NCI-H345 (cell line): ENCODE results near the gene ADPRH.

Experiments
- DNase-seq: peaks from one replicate; lab custom pipeline; 2025; lab: John Stamatoyannopoulos, UW

ADPRH gene

DNA sequence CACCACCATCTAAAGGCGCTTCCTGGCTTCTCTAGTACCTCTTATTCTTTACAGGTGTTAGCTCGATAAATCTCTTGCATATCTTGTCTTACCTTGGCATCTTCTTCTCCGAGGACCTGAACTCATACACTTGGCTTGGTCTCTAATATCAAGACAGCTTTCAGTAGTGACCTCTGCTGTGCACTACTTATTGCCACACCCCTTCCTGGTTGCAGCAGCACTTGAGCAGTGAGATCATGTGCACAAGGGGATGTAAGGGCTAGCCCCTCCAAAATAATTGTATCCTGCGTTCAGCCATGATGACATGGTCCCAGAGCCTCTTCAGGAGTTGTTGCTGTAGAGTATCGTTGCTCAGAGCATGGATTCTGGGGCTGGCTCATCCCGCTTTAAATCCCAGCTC, 17.1 kb downstream of the ADPRH start:
- DNase-seq = no peak

DNA sequence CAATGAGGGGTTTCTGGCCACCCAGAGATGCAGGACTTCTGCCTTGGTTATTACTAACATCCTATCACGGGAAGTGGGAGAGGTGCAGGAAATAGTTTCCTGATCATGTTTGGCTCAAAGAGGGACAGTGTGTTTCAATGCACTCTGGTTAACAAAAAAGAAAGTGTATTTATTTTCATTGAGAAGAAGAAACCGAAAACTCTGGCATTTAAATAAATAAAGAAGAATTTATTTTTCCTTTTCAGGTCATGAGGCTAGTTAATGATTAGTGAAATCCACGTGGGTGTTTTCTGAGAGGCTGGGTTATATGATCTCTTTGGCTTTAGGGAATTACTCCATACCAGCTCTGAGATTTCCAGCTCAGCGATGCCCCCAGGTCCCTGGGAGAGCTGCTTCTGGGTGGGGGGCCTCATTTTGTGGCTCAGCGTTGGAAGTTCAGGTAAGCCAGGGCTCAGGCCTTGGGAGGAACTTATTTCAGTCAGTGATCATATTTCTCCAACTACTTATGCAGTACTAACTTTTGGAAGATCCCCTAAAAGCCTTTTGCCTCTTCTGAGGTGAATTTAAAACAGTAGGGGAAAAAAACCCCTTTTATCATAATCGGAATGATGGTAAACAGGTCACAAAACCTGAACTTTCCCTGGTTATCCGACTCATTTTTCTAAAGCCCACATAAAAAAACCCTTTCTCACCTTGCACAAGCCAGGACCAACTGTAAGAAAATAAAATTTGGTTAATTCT, 18.4 kb downstream of the ADPRH start, which contains the start of gene PLA1A:
PLA1A (plus strand) TSS at position 338 of the 741 bp plus-strand sequence; CDS start at position 367, 29 bp downstream.
- no peak for DNase-seq

DNA sequence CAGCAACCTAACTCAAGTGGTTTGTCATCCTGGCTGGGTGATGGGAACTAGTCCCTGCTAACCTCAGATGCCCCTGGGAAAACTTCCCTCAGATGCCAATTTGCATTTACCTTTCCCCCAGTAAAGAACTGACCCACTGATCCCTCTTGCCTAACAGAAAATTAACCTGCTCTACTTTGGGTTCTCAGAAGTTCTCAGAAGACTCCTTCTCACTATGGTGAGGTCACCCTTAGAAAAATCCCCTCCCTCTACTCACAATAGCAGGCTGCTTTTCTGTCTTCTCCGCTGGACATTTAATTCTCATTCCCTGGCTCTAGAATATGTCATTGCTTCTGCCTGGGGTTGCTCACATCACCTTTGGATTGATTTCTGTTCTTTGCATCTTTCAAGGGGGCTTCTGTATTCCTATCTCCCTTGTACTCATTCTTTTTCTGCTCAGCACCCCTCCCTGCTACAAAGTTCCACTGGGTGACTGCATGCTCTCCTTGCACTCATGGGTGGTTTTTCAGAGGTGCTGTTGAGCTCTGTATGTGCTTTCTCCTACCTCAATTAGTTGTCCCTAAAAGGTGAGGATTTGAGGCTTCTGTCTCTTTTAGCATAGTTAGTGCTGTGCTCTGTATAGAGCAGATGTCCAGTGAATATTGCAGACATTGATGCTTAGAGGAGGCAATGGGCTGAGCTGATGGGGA, 19.3 kb downstream of the ADPRH start:
- DNase-seq = no peak

DNA sequence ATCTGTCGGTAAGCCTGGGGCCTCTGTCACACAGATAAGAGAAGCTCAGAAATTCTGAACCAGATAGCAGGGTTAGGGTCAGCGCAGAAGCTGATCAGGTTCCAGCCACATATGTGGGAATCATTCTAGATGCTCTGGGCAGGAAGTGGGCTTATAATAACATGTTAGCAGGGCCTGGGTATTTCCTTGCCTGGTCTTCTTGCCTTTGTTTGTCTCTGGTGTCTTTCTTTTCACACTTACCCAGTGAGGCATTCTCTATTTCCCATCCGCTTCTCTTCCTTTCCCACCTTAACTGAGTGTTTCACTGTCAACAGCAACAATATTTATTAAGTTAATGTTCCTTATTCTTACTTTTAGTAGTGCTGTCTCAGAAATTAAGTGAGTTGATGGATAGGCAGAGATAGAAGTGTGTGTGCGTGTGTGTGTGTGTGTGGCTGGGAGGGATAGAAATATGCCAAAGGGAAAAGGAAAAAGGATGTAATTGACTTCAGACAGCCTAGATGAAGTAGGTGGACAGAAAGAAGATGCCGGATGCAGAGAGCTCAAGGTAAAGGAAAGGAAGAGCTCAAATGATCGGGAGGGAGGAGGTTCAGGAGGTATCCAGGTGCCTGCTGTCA, 20.4 kb downstream of the ADPRH start:
- DNase-seq = no peak

DNA sequence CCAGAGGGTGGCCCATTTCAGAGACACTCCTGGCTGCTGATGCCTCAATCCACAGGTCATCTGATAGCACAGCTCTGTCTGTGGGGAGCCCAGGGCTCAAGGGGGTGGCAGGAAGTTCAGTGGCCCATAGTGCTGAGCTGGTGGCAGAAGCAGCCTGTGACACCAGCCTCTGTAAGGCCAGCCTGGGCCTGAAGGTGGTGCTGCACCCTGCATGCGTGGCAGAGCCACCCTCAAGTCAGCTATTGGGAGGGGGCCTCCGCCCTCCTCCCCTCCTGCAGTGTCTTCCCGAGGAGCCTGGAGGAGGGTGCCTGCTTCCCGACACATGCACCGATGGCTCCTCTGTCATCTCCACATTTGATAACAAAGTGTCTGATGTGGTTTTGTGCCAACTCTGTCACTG, 21.4 kb downstream of the ADPRH start:
- DNase-seq = no peak

DNA sequence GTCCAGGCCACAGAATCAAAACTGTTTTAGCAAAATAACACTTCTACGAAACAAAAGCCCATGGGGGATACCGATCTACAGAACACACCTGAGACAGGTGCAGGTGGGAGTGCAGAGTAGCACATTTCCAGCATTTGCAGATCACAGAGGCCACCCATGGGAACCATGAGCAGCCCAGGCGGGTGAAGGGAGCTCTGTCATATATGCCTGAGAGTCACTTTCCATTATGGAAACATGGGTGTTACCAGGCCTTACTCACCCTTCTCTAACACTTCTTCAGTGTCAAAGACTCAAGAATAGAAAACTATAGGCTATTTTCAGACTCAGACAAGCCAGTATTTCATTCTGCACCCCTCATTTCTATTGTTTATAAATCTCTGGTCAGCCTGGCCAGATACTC, 21.9 kb downstream of the ADPRH start:
- no peak for DNase-seq

GRCh38 chr3:119602676-119603075, 23.4 kb downstream of the ADPRH start:
- no peak for DNase-seq

DNA sequence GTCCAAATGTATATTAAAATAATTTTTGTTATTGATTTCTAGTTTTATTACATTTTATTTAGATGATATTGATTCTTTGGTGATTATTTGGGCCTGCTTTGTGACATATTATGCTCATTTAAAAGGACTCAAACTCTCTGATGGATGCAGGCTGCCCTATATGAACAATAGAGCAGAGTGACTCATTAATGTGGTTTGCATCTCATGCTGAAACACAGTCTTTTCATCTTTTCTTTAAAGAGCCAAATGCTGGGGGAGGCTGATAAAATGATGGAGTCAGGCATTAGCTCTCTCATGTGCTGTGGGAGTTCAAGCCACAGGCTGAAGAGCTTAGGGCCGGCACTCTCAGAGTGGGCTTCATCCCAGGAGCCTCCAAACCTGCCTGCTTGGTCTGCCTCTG, 25.6 kb downstream of the ADPRH start:
- no peak for DNase-seq

DNA sequence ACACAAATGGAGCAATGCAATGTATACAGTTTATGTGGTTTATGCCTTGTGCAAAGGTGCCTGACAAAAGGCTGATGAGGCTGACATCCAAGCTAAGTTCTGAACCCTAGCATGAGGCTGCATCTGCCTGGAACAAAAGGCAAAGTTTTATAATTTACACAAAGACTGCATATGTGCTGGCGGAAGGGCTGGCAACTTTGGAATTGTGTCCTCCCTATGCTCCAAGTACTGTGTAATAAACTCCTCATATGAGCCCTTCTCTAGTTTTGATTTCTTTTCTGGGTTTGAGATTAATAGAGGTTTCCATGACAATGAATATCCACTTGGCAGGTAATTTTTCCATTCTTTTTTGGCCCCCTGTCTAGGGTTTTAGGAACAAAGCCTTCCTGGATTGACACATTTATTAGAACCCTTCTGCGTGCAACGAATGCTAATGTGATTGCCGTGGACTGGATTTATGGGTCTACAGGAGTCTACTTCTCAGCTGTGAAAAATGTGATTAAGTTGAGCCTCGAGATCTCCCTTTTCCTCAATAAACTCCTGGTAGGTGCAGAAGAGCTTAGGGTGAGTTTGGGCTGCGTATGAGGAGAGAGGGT, 29.2 kb downstream of the ADPRH start:
- DNase-seq = no peak

DNA sequence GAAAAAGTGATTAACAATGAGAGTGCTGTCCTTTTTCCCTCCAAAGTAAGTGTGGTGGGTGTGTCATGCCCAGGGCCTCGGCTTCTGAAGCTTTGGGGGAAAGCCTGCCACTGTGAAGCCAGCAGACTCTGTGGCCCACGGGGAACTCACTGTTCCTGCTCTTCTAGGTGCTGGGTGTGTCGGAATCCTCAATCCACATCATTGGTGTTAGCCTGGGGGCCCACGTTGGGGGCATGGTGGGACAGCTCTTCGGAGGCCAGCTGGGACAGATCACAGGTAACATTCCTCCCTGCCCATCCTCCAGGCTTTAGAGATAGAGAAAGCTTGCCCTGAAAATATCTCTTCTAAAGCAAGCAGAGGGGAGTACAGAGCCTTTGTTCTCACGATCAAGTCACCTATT, 30.0 kb downstream of the ADPRH start:
- DNase-seq = no peak

DNA sequence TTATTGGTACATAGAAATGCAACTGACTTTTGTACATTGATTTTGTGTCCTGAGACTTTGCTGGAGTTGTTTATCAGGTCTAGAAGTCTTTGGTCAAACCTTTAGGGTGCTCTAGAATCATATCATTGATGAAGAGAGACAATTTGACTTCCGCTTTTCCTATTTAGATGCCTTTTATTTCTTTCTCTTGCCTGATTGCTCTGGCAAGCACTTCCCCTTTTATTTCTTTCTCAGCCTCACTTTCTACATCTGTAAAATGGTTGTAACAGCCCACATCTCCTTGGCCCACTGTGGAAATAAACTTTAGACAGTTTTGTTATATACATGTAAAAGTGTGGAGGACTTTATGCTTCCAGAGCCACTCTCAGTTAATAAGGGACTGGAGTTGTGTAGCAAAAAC, 32.4 kb downstream of the ADPRH start:
- DNase-seq = no peak

DNA sequence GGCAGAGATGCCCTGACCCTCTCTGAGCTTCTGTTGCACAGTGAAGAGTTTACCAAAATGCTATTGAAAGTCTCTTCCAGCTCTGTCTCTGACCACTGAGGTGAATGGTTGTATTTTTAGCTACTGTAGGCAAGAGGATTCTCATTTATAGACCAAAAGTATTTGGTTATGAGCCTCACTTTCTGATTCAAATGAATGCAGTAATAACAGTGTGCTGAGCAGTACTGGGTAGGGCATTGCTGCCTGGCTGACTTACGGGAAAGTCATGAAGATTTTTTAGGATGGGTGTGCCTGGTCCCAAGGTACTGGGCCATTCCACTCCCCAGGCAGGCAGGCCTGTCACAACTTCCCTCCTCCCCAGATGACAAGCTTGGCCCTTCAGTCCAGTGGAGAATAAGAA, 33.9 kb downstream of the ADPRH start:
- no peak for DNase-seq

DNA sequence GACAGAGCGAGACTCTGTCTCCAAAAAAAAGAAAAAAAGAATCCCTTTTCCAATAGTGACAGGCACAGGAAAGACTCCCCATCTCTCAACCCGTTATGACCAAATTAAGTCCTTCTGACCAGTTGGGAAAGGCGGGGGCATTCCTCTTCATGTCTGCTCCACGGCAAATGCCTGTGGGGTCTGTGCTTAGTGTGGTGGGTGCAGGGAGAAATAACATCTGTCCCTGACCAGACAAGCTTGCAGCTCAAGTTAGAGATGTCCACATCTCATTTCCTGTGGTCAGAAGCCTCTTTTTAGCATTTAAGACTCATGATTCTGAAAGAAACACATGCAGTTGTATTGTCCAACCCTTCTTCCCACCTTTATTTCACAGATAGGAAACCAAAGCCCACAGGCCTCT, 34.6 kb downstream of the ADPRH start:
- no peak for DNase-seq

- DNase-seq = no peak
Observed at GRCh38 chr3:119616056-119616455, 36.8 kb downstream of the ADPRH start.

GRCh38 chr3:119619094-119619493, 39.8 kb downstream of the ADPRH start:
- DNase-seq = no peak

DNA sequence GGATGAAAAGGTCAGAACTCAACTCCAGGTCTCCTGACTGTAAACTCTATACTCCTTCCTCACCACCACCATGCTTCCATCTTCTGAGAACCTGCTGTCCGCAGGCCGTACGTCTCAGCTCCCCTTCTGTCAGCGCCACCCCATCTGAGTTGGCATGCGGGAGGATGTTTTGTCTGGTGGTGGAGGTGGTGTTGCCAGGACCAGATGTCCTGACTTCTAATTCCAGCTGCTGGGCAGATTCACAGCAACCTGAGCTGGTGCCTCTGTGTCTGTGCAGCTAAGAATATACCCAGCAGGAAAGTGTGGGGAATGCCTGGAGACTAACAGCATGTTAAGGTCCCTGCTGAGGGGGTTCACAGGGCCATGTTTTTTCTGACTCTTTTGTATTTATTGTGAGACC, 41.6 kb downstream of the ADPRH start:
- DNase-seq = no peak

- no peak for DNase-seq
Observed at GRCh38 chr3:119624002-119624720, 44.9 kb downstream of the ADPRH start.

DNA sequence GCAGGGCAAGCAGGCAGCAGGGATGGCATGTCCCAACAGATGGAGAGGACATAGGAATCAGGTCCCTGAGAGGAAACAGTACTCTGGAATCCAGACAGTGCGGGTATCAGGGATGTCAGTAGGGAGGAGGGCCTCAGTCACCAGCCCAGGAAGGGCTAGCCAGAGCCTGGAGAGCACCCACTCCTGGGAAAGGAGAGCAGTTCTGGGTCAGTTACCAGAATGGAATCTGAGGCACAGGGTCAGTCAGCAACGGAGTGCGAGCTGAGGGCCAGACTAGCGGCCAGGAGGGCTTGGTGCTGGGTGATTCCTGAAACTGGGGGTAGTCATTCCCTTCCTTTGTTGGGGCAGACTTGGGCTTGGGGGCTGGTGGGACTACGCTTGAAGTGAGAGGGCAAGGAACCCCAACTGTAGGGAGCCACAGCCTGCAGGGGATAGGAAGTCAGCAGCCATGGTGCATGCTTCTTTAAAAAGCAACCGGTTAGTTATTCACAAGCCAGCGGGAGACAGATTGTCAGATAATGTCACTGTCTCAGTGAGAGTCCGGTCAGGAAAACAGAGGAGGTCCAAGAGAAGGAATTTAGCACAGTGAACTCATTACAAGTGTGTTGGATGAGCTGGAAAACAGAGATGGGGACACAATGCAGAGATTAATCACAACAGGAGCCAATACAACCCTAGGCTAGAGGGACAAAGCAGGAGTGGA, 46.3 kb downstream of the ADPRH start:
- DNase-seq = no peak

DNA sequence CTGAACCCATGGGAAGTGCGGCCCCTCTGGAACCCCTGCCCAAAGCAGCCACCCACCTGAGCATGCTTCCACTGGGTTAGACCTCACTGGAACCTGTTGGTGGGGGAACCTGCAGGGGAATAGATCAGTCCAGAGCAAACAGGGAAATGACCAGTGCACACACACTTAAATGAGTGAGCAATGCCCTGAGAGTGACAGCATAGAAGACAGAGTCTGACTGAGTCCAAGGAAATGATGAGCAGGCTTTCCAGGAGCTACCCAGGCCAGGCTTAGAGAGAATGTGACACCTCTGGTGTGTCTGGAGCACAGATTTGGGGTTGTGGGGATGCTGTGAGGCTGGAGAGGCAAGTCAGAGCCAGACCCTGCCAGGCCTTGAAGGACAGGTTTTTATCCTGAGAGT, 46.9 kb downstream of the ADPRH start:
- DNase-seq = no peak

GRCh38 chr3:119627461-119627860, 48.2 kb downstream of the ADPRH start:
- no peak for DNase-seq

DNA sequence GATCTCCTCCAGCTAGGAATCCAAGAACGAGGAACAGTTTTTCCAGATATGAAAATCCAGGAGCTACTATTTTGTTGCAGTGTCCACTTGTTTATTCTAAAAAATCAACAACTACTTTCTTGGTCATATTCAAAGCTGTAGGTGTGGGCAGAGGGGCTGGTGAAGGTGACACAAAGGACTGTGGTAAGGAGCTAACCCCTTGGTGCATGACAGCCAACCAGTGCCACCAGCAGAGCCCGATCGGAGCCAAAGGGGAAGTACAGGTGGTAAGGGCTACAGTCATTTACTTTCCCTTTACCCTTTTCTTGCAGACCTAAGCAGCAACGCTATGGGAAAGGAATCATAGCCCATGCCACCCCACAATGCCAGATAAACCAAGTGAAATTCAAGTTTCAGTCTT, 49.1 kb downstream of the ADPRH start:
- no peak for DNase-seq
